Nephron progenitor cell (in vitro differentiated cells): ENCODE results near the gene NME9.

Experiments
- DNase-seq: peaks from one replicate; pipeline ENCODE4 v3.0.0; 2021
- H3K27ac Mint-ChIP-seq: 2 replicates; pipeline ENCODE4 v1.8.0; 2021; ENCODE audit warnings: mild to moderate bottlenecking, moderate library complexity, mixed read lengths
- H3K27me3 Mint-ChIP-seq: 2 replicates; pipeline ENCODE4 v1.8.0; 2021; ENCODE audit warnings: mild to moderate bottlenecking, low read depth, mixed read lengths; ENCODE audit not compliant: poor library complexity
- H3K36me3 Mint-ChIP-seq: 2 replicates; pipeline ENCODE4 v1.8.0; 2021; ENCODE audit warnings: low read depth, mixed read lengths
- H3K4me1 Mint-ChIP-seq: 2 replicates; pipeline ENCODE4 v1.8.0; 2021; ENCODE audit warnings: mixed read lengths
- H3K4me3 Mint-ChIP-seq: 2 replicates; pipeline ENCODE4 v1.8.0; 2021; ENCODE audit warnings: mild to moderate bottlenecking, moderate library complexity, mixed read lengths
- H3K9me3 Mint-ChIP-seq: 2 replicates; pipeline ENCODE4 v1.8.0; 2021; ENCODE audit warnings: mild to moderate bottlenecking, moderate library complexity, mixed read lengths
- TF ChIP-seq, protein P1 (sequence below): fragments of 200-600 bp; sonication (generic); IDR thresholded peaks from 2 replicates; pipeline ENCODE4 v1.5.0; 2021; ENCODE audit warnings: antibody characterized with exemption

NME9 gene

DNA sequence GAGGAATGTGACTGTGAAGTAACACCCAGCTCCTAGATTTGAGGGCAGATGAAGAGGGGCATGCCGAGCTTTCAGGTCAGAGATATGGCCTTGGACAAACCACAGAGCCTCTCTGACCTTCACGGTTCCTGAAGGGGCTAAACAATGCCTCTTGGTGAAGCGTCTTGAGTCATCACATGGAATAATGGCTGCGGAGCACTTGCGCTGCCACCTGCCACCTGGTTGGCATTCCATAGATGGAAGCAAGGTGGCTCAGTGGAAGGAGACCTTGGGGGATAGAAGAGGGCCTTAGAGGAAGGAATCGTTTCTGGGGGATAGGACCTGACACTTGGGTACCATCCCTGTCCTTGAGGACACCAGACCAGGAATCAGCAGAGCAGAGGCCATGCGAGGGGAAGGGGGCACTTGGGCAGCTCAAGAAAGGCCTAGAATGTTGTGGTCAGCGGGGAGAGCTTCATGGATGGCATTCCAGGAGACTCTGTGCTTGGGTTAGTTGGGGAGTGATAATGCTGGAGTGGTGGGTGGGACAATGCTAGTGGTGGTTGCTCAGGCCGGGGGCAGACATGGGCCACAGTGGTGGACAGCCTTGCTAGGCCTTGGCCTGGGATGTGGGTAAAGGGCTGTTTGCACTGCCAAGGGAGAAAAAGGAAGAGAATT is 31.3 kb upstream of the NME9 start:
- H3K9me3 Mint-ChIP-seq = no peaks in the 10 kb centered on the region
- no peaks in the 10 kb centered on the region for H3K36me3 Mint-ChIP-seq
- TF ChIP-seq, protein P1, sequence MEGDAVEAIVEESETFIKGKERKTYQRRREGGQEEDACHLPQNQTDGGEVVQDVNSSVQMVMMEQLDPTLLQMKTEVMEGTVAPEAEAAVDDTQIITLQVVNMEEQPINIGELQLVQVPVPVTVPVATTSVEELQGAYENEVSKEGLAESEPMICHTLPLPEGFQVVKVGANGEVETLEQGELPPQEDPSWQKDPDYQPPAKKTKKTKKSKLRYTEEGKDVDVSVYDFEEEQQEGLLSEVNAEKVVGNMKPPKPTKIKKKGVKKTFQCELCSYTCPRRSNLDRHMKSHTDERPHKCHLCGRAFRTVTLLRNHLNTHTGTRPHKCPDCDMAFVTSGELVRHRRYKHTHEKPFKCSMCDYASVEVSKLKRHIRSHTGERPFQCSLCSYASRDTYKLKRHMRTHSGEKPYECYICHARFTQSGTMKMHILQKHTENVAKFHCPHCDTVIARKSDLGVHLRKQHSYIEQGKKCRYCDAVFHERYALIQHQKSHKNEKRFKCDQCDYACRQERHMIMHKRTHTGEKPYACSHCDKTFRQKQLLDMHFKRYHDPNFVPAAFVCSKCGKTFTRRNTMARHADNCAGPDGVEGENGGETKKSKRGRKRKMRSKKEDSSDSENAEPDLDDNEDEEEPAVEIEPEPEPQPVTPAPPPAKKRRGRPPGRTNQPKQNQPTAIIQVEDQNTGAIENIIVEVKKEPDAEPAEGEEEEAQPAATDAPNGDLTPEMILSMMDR = no peak
- H3K27ac Mint-ChIP-seq = peak overlapping the region; percentile 64
- no peak overlapping the region for H3K4me3 Mint-ChIP-seq
- no peaks in the 10 kb centered on the region for H3K27me3 Mint-ChIP-seq
- DNase-seq = no peak
- peaks cover 52% of the 10 kb centered on the region for H3K4me1 Mint-ChIP-seq

DNA sequence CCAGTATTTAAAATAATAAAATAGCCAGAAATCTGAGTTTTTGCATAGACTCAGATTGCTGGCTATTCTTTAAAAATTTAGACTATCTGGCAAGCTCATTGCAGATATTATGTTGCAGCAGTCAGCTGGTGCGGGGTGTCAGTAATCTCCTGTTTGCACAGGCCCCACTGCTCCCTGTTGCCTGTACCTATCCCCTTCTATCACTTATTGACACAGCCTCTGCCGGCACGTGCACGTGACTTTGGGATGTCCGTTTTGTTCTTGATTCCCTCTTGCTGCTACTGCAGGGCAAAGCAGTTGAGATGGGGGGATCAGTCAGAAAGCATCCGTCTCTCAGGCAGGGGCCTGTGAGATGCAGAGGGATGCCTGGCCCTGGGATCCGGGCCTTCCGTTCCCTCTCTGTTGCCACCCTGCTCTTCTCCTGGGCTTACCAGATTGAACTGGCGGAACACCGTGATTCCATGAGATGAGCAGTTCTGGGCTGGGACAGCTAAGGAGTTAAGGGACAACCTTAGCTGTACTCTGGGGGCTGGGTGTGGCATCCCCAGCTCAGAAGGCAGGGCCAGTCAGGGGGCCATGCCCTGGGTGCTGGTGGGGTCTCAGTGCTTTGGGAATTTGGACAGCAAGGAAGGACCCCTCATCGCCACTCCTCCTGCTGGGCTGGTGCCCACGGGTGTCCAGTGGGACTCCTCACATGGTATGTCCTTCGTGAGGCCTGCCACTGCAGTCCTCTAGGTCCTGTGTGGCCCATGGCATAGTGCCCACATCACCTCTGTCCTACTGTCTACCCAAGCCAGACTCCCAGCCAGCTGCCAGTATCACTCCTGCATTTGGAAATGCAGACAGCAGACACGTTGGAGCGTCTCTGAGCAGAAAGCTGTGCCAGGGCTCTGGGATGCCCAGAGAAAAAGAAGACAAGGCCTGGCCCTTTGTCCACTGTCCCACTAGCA is 30.5 kb upstream of the NME9 start:
- Mint-ChIP-seq H3K27ac (no peak overlapping the region), H3K27me3 (no peaks in the 10 kb centered on the region), H3K4me1 (peaks cover 52% of the 10 kb centered on the region), H3K4me3 (no peak overlapping the region), H3K36me3 (peaks cover 5% of the 10 kb centered on the region), H3K9me3 (no peaks in the 10 kb centered on the region)
- TF ChIP-seq, protein P1 = no peak
- no peak for DNase-seq

DNA sequence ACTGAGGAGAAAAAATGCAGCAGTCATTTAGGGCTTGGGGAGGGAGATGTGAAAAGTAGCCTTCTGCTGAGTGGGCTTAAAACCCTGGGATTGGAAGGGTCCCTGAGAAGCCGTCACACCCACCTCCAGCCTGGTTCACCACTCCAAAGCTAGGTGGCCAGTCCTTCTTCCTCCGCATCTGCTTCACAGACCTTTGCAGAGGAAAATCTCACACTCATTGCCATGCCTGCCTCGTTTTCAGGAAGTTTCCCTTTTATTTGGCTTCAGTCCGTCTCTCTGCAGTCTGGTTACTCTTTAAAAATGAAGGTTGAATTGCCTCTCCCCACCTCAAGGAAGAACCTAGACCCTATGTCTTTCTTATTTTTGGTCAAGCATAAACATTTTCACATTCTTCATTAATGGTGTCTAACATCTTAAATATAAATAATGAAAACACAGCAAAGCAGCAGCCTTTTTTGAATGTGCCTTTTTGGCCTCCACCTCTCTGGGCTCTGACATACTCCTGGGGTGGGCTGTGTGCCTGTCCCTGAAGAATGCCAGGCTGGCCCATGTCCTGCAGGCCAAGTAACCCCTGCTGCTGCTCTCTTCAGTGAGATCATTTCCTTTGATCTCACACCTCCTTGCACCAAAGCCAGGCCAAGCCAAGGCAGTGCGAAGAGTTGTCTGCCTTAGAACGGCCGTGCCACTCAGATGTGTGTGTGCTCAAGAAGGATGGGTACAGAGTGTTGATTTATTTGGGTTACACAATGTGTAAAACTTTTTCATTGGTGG is 29.7 kb upstream of the NME9 start:
- H3K4me1 Mint-ChIP-seq = peaks cover 52% of the 10 kb centered on the region
- no peaks in the 10 kb centered on the region for H3K27me3 Mint-ChIP-seq
- peaks cover 6% of the 10 kb centered on the region for H3K36me3 Mint-ChIP-seq
- no peak for DNase-seq
- no peaks in the 10 kb centered on the region for H3K9me3 Mint-ChIP-seq
- TF ChIP-seq, protein P1 = no peak
- peak overlapping the region; percentile 22 for H3K27ac Mint-ChIP-seq
- no peak overlapping the region for H3K4me3 Mint-ChIP-seq

DNA sequence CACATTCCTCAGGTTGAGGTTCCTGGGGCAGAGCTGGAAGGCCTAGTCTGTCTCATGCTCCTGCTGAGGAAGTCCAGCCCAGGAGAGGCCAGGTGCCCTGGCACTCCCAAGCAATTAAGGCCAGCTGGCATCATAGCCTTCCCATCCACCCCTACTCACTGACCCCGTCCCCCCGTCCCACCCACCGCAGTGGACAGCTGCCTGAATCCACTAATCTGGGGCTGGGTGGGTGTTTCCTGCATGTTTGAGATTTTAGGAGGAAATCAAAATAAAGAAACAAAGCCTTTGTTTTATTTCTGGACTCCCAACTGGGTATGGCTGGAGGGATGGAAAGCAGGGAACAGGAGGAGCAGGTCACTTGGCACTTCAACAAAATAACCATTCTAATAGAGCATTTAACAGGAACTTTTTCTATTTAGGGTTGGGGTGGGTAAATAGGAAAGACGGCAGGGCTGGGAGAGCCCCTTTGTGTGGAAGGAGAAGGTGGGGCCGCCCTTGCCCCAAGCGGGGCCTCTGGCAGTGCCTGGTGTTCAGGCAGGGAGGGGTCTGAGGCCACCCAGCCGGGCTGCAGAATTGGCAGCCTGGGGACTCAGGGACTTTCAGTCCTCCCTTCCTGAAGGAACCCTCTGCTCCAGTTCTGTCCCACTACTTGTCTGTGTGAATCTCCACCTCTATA is 27.2 kb upstream of the NME9 start:
- no peak overlapping the region for H3K27ac Mint-ChIP-seq
- H3K4me1 Mint-ChIP-seq = peaks cover 35% of the 10 kb centered on the region
- H3K36me3 Mint-ChIP-seq = peaks cover 6% of the 10 kb centered on the region
- TF ChIP-seq, protein P1 = no peak
- H3K9me3 Mint-ChIP-seq = no peaks in the 10 kb centered on the region
- no peak for DNase-seq
- H3K27me3 Mint-ChIP-seq = peaks cover 6% of the 10 kb centered on the region
- no peak overlapping the region for H3K4me3 Mint-ChIP-seq

DNA sequence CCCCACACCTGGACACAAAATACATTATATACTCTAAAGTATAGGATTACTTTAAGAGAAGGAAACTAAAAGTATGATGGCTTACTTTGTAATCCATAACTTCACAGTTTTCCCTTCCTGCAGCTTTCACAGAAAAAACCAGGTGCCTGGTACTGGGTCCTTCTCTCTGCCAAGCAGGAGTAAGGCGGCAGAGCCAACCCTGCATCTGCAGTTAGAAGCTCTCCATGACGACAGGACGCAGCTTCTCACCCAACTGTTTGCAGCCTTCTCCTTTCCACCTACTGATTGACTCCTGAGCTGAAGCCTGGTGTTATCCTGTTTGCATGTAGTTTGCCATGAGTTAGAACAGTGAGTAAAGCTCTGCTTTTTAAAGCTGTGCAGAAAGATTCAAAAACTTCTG is 25.4 kb upstream of the NME9 start:
- TF ChIP-seq, protein P1 = no peak
- Mint-ChIP-seq H3K9me3 (no peaks in the 10 kb centered on the region), H3K27ac (no peak overlapping the region), H3K27me3 (peaks cover 6% of the 10 kb centered on the region), H3K4me1 (peaks cover 29% of the 10 kb centered on the region), H3K4me3 (no peak overlapping the region), H3K36me3 (peaks cover 6% of the 10 kb centered on the region)
- DNase-seq = no peak
